ENCODE measurements around the gene TRERF1. TPM values are rescaled to one million over a fixed set of nuclear protein-coding genes. Genes with fewer than 3 reads are reported as not detected.

The TRERF1 gene
- polyA plus RNA-seq, 1 donor (not counting 4 experiments of a cell fraction or from before 2014, with no cell fraction given) = 4.8 TPM

GRCh38 chr6:42321976-42322375 is 129.8 kb downstream of the TRERF1 start:
- dilution Hi-C loops (cut with MboI; ENCODE audit: extremely low pct_ligation_motif_present, low sequenced_read_pairs) = no loop called here
- Histone ChIP-seq H3K4me1 (ENCODE audit: control insufficient read depth, extremely low read depth, insufficient read depth, low read length) (peaks cover 36% of the 10 kb centered on the region), H3K27ac (ENCODE audit: control insufficient read depth, insufficient read depth, low read length) (no peak overlapping the region)

GRCh38 chr6:42320762-42321161 is 131.0 kb downstream of the TRERF1 start:
- Histone ChIP-seq H2AFZ (ENCODE audit: control insufficient read depth, low read length) (no peak overlapping the region), H3K9ac (ENCODE audit: control insufficient read depth, extremely low read depth, insufficient read depth, low read length) (no peak overlapping the region), H3K27ac (ENCODE audit: control insufficient read depth, insufficient read depth, low read length) (no peak overlapping the region), H3K79me2 (ENCODE audit: control insufficient read depth, insufficient read depth, low read length) (peaks cover 11% of the 10 kb centered on the region), H3K9me1 (ENCODE audit: control insufficient read depth, extremely low read depth, insufficient read depth, low read length) (peaks cover 2% of the 10 kb centered on the region), H3K9me3 (ENCODE audit: control insufficient read depth, low read depth, low read length) (no peaks in the 10 kb centered on the region), H3K4me2 (ENCODE audit: control insufficient read depth, extremely low read depth, insufficient read depth, low read depth, low read length) (no peak overlapping the region), H3K36me3 (ENCODE audit: control insufficient read depth in 2 of 2, extremely low read depth in 1 of 2, insufficient read depth in 2 of 2, low read length in 2 of 2) (no peaks in the 10 kb centered on the region), H3K27me3 (ENCODE audit: control insufficient read depth, extremely low read depth, insufficient read depth, low read length) (no peaks in the 10 kb centered on the region), H4K20me1 (ENCODE audit: control insufficient read depth, extremely low read depth, insufficient read depth, low read length) (no peaks in the 10 kb centered on the region), H3K4me1 (ENCODE audit: control insufficient read depth, extremely low read depth, insufficient read depth, low read length) (peaks cover 36% of the 10 kb centered on the region), H3K4me3 (ENCODE audit: control insufficient read depth in 2 of 3, extremely low read depth in 1 of 3, insufficient read depth in 2 of 3, low read depth in 1 of 3, low read length in 3 of 3) (no peak overlapping the region)
- dilution Hi-C loops (cut with MboI; ENCODE audit: extremely low pct_ligation_motif_present, low sequenced_read_pairs) = no loop called here
- DNase-seq (ENCODE audit: low read depth, low spot score) = no peak
- no peak for FAIRE-seq
- TF ChIP-seq CTCF (optimal IDR thresholded peaks at IDR 0.05 in 1 of 3, IDR thresholded peaks at IDR 0.05 in 1 of 3, conservative IDR thresholded peaks at IDR 0.05 in 1 of 3; ENCODE audit: extremely low read depth in 1 of 3, insufficient read depth in 2 of 3, low read length in 3 of 3) (no peak), EZH2 (IDR thresholded peaks at IDR 0.05; ENCODE audit: low read length) (no peak)

More at GRCh38 chr6:42321976-42322375, 129.8 kb downstream of the TRERF1 start:
- Histone ChIP-seq H3K79me2 (ENCODE audit: control insufficient read depth, insufficient read depth, low read length) (peaks cover 11% of the 10 kb centered on the region), H2AFZ (ENCODE audit: control insufficient read depth, low read length) (no peak overlapping the region), H3K9me3 (ENCODE audit: control insufficient read depth, low read depth, low read length) (no peaks in the 10 kb centered on the region), H3K36me3 (ENCODE audit: control insufficient read depth in 2 of 2, extremely low read depth in 1 of 2, insufficient read depth in 2 of 2, low read length in 2 of 2) (no peaks in the 10 kb centered on the region), H3K9ac (ENCODE audit: control insufficient read depth, extremely low read depth, insufficient read depth, low read length) (no peak overlapping the region), H3K9me1 (ENCODE audit: control insufficient read depth, extremely low read depth, insufficient read depth, low read length) (peaks cover 2% of the 10 kb centered on the region), H3K27me3 (ENCODE audit: control insufficient read depth, extremely low read depth, insufficient read depth, low read length) (no peaks in the 10 kb centered on the region), H3K4me3 (ENCODE audit: control insufficient read depth in 2 of 3, extremely low read depth in 1 of 3, insufficient read depth in 2 of 3, low read depth in 1 of 3, low read length in 3 of 3) (no peak overlapping the region), H4K20me1 (ENCODE audit: control insufficient read depth, extremely low read depth, insufficient read depth, low read length) (no peaks in the 10 kb centered on the region), H3K4me2 (ENCODE audit: control insufficient read depth, extremely low read depth, insufficient read depth, low read depth, low read length) (no peak overlapping the region)
- DNase-seq (ENCODE audit: low read depth, low spot score) = no peak
- TF ChIP-seq CTCF (optimal IDR thresholded peaks at IDR 0.05 in 1 of 3, IDR thresholded peaks at IDR 0.05 in 1 of 3, conservative IDR thresholded peaks at IDR 0.05 in 1 of 3; ENCODE audit: extremely low read depth in 1 of 3, insufficient read depth in 2 of 3, low read length in 3 of 3) (no peak), EZH2 (IDR thresholded peaks at IDR 0.05; ENCODE audit: low read length) (no peak)
- FAIRE-seq = no peak

Data from keratinocyte (primary cell).